IMR-90 (cell line): ENCODE data around the gene HES4. TPM values are rescaled to one million over a fixed set of nuclear protein-coding genes. Genes with fewer than 3 reads are reported as not detected.
A peak's percentile ranks its signal among the peaks of the same experiment; 100 is the strongest.

ENCODE experiments used
- ATAC-seq: fragments of 200-7000 bp; cut with Tn5 transposase; 2 replicates; pipeline ENCODE4 v1.9.1; 2020; ENCODE audit warnings: low read depth, mild to moderate bottlenecking, moderate library complexity
- Bru-seq: library from RNA; stranded (reverse); fragments of 400-500 nt; gene quantifications from one replicate; lab custom pipeline; 2021; lab: Mats Ljungman, UMichigan
- BruChase-seq, 2 experiments: library from RNA; stranded (reverse); fragments of 400-500 nt; gene quantifications; one replicate each; lab custom pipeline; 2021; lab: Mats Ljungman, UMichigan
- BruUV-seq: library from RNA; stranded (reverse); fragments of 400-500 nt; replicated peaks from 2 replicates; lab custom pipeline; 2021; lab: Mats Ljungman, UMichigan
- CTCF ChIA-PET: fragments of 300-600 bp; formaldehyde crosslinking; extraction: SDS; loops from one replicate; lab custom pipeline; 2021; ENCODE audit warnings: antibody characterized with exemption; lab: Yijun Ruan, JAX
- POLR2A ChIA-PET: fragments of 300-600 bp; sonication (Branson Sonifier 250); formaldehyde crosslinking; loops from one replicate; lab custom pipeline; 2022; ENCODE audit warnings: antibody characterized with exemption; ENCODE audit not compliant: unreplicated experiment; lab: Charles Lee
- DNase-seq: peaks from one replicate; pipeline ENCODE4 v3.0.0; 2013
- H2AFZ ChIP-seq: replicated peaks from 2 replicates; pipeline ENCODE3; 2013; ENCODE audit warnings: low read length, mild to moderate bottlenecking; ENCODE audit not compliant: poor library complexity
- H2AK5ac ChIP-seq: 2 replicates; pipeline ENCODE4 v1.6.1; 2013; ENCODE audit warnings: low read depth, low read length, inconsistent platforms
- H2AK9ac ChIP-seq: replicated peaks from 2 replicates; pipeline ENCODE3; 2013; ENCODE audit warnings: mild to moderate bottlenecking, low read depth, low read length, moderate library complexity; ENCODE audit not compliant: poor library complexity
- H2BK120ac ChIP-seq: 2 replicates; pipeline ENCODE4 v1.6.1; 2013; ENCODE audit warnings: low read depth, low read length, inconsistent platforms
- H2BK15ac ChIP-seq: 3 replicates; pipeline ENCODE4 v1.6.1; 2013; ENCODE audit warnings: low read depth, low read length, inconsistent platforms
- H2BK20ac ChIP-seq: 2 replicates; pipeline ENCODE4 v1.6.1; 2013; ENCODE audit warnings: low read depth, mild to moderate bottlenecking, inconsistent platforms, low read length, moderate library complexity
- H2BK5ac ChIP-seq: 2 replicates; pipeline ENCODE4 v1.6.1; 2013; ENCODE audit warnings: mild to moderate bottlenecking, low read depth, low read length, inconsistent platforms; ENCODE audit not compliant: poor library complexity, severe bottlenecking
- H3K14ac ChIP-seq: replicated peaks from 2 replicates; pipeline ENCODE4 v1.6.1; 2013; ENCODE audit warnings: low read depth, low read length, inconsistent platforms
- H3K18ac ChIP-seq: 2 replicates; pipeline ENCODE4 v1.6.1; 2013; ENCODE audit warnings: low read depth, low read length, control low read depth
- H3K23ac ChIP-seq: 2 replicates; pipeline ENCODE4 v1.6.1; 2013; ENCODE audit warnings: low read depth, low read length, inconsistent platforms
- H3K27ac ChIP-seq: 2 replicates; pipeline ENCODE4 v1.5.1; 2013; ENCODE audit warnings: mild to moderate bottlenecking, control low read depth, low read length; ENCODE audit not compliant: insufficient read depth
- H3K27me3 ChIP-seq: 2 replicates; pipeline ENCODE4 v1.6.1; 2013; ENCODE audit warnings: low read length; ENCODE audit not compliant: control insufficient read depth, insufficient read depth
- H3K36me3 ChIP-seq: 2 replicates; pipeline ENCODE4 v1.6.1; 2013; ENCODE audit warnings: low read length, mixed read lengths; ENCODE audit not compliant: control insufficient read depth, insufficient read depth
- H3K4ac ChIP-seq: 2 replicates; pipeline ENCODE4 v1.6.1; 2013; ENCODE audit warnings: low read depth, low read length, inconsistent platforms
- H3K4me1 ChIP-seq: 2 replicates; pipeline ENCODE4 v1.6.1; 2013; ENCODE audit warnings: low read length, mixed read lengths; ENCODE audit not compliant: control insufficient read depth, insufficient read depth
- H3K4me2 ChIP-seq: 2 replicates; pipeline ENCODE4 v1.6.1; 2013; ENCODE audit warnings: low read depth, mild to moderate bottlenecking, control low read depth, low read length, moderate library complexity
- H3K4me3 ChIP-seq: 2 replicates; pipeline ENCODE4 v1.5.1; 2013; ENCODE audit warnings: low read depth, mild to moderate bottlenecking, control low read depth, low read length, moderate library complexity; ENCODE audit not compliant: insufficient read depth
- H3K56ac ChIP-seq: 2 replicates; pipeline ENCODE4 v1.6.1; 2013; ENCODE audit warnings: low read length, inconsistent platforms; ENCODE audit not compliant: insufficient read depth; ENCODE audit errors: extremely low read depth
- H3K79me1 ChIP-seq, 2 experiments: 2 replicates each; pipeline ENCODE4 v1.6.1; 2013; ENCODE audit warnings: low read length in 2 of 2, inconsistent platforms in 1 of 2, low read depth in 1 of 2
- H3K9ac ChIP-seq: 2 replicates; pipeline ENCODE4 v1.6.1; 2013; ENCODE audit warnings: low read depth, low read length, control low read depth
- H3K9me1 ChIP-seq: 2 replicates; pipeline ENCODE4 v1.6.1; 2013; ENCODE audit warnings: low read length, inconsistent platforms; ENCODE audit not compliant: insufficient read depth
- H3K9me3 ChIP-seq: 2 replicates; pipeline ENCODE4 v1.6.1; 2013; ENCODE audit warnings: low read length; ENCODE audit not compliant: control insufficient read depth, insufficient read depth
- H4K20me1 ChIP-seq: 2 replicates; pipeline ENCODE4 v1.6.1; 2013; ENCODE audit warnings: low read length, inconsistent platforms; ENCODE audit not compliant: insufficient read depth
- H4K5ac ChIP-seq: 2 replicates; pipeline ENCODE4 v1.6.1; 2013; ENCODE audit warnings: mild to moderate bottlenecking, low read depth, low read length, control low read depth
- H4K8ac ChIP-seq, 2 experiments: 2 replicates each; pipeline ENCODE4 v1.6.1; 2013; ENCODE audit warnings: low read depth in 2 of 2, low read length in 2 of 2, control low read depth in 1 of 2, inconsistent platforms in 1 of 2
- H4K91ac ChIP-seq: 2 replicates; pipeline ENCODE4 v1.6.1; 2013; ENCODE audit warnings: low read depth, low read length, inconsistent platforms; ENCODE audit not compliant: insufficient read depth
- BHLHE40 ChIP-seq: fragments of 150-350 bp; IDR thresholded peaks from 2 replicates; pipeline ENCODE4 v1.6.1; 2016; ENCODE audit warnings: mild to moderate bottlenecking, low read depth, low read length
- CHD1 ChIP-seq: IDR thresholded peaks from 2 replicates; pipeline ENCODE4 v1.6.1; 2012; ENCODE audit warnings: low read depth, low read length, improper control_type of control experiment
- CTCF ChIP-seq: conservative IDR thresholded peaks from 2 replicates; pipeline ENCODE4 v1.5.1; 2012; ENCODE audit warnings: mild to moderate bottlenecking, low read depth, low read length, improper control_type of control experiment
- ELK1 ChIP-seq: fragments of 150-350 bp; IDR thresholded peaks from 2 replicates; pipeline ENCODE4 v1.6.1; 2016; ENCODE audit warnings: low read depth, mild to moderate bottlenecking, low read length, moderate library complexity, borderline replicate concordance
- FOS ChIP-seq: fragments of 150-350 bp; IDR thresholded peaks from 2 replicates; pipeline ENCODE4 v1.6.1; 2016; ENCODE audit warnings: low read depth, low read length
- MAFK ChIP-seq: IDR thresholded peaks from 2 replicates; pipeline ENCODE4 v1.6.1; 2012; ENCODE audit warnings: low read depth, low read length, improper control_type of control experiment
- MAZ ChIP-seq: IDR thresholded peaks from 2 replicates; pipeline ENCODE4 v1.6.1; 2012; ENCODE audit warnings: low read depth, mild to moderate bottlenecking, low read length, improper control_type of control experiment, moderate library complexity, borderline replicate concordance
- MXI1 ChIP-seq: IDR thresholded peaks from 2 replicates; pipeline ENCODE4 v1.6.1; 2012; ENCODE audit warnings: low read depth, mild to moderate bottlenecking, low read length, moderate library complexity, borderline replicate concordance
- NFE2L2 ChIP-seq: fragments of 150-350 bp; IDR thresholded peaks from 2 replicates; pipeline ENCODE4 v1.6.1; 2016; ENCODE audit warnings: low read depth, mild to moderate bottlenecking, low read length
- POLR2A ChIP-seq: IDR thresholded peaks from 2 replicates; pipeline ENCODE4 v1.6.1; 2012; ENCODE audit warnings: mild to moderate bottlenecking, low read depth, low read length
- RAD21 ChIP-seq: IDR thresholded peaks from 2 replicates; pipeline ENCODE4 v1.6.1; 2012; ENCODE audit warnings: low read length, improper control_type of control experiment
- RCOR1 ChIP-seq: IDR thresholded peaks from 2 replicates; pipeline ENCODE4 v1.6.1; 2012; ENCODE audit warnings: mild to moderate bottlenecking, low read length, improper control_type of control experiment; ENCODE audit not compliant: insufficient replicate concordance
- RFX5 ChIP-seq: IDR thresholded peaks from 2 replicates; pipeline ENCODE4 v1.8.0; 2012; ENCODE audit warnings: low read depth, mild to moderate bottlenecking, low read length, moderate library complexity
- WGBS, 2 experiments: methylation state at CpG; one replicate each; pipeline versions ENCODE4 v1.1.5 to v1.1.7; 2013; ENCODE audit warnings: missing lambda C conversion rate in 2 of 2; ENCODE audit not compliant: insufficient read length in 1 of 2; ENCODE audit errors: extremely low coverage in 2 of 2; 5-methylcytosine and 5-hydroxymethylcytosine counted together
- dilution Hi-C: fragments of 300-500 bp; cut with HindIII; formaldehyde crosslinking; loops from one replicate; pipeline ENCODE4 v1.14.3; 2018; ENCODE audit warnings: low sequenced_read_pairs; ENCODE audit not compliant: unreplicated experiment
- in situ Hi-C: fragments of 300-500 bp; cut with MboI; formaldehyde crosslinking; loops from 3 replicates; pipeline ENCODE4 v1.14.3; 2019; ENCODE audit warnings: low sequenced_read_pairs, inconsistent platforms, mixed read lengths
- intact Hi-C: fragments of 100-400 bp; cut with micrococcal nuclease; formaldehyde crosslinking; loops from 2 replicates; pipeline ENCODE4 v1.10.0; 2022
- long read RNA-seq: library from polyadenylated mRNA; unstranded; transcript quantifications from one replicate; pipeline ENCODE4 v2.0.0, GENCODE V29; 2021; ENCODE audit not compliant: unreplicated experiment
- polyA plus RNA-seq, 3 experiments: library from polyadenylated mRNA; depleted of rRNA; stranded (reverse); fragments of >200 nt; gene quantifications; 2 replicates each; pipeline ENCODE4 v1.2.3, GENCODE V29; 2012; ENCODE audit warnings: low replicate concordance in 1 of 3
- total RNA-seq: library from RNA; depleted of rRNA; stranded (reverse); fragments of >200 nt; gene quantifications from 2 replicates; pipeline ENCODE4 v1.2.3, GENCODE V29; 2012; rRNA removed

HES4 gene
- total RNA-seq = 1.4 and 3.1 TPM in 2 replicates
- polyA plus RNA-seq (2012; rRNA removed) = 11.7 and 18.9 TPM in 2 replicates
- 21.4 and 27.9 TPM in 2 replicates for polyA plus RNA-seq (2012; cell fraction: cytosol; rRNA removed)
- polyA plus RNA-seq (2012; cell fraction: nucleus; rRNA removed; ENCODE audit: low replicate concordance) = 217 and 369 TPM in 2 replicates
- percentile 46 among the genes with signal in this experiment for Bru-seq, nascent RNA
- BruChase-seq, experiment 1, labeled RNA remaining after a 6-hour chase = percentile 52 among the genes with signal in this experiment
- percentile 48 among the genes with signal in this experiment for BruChase-seq, experiment 2, labeled RNA remaining after a 2-hour chase
- long read RNA-seq, transcript HES4-201 (4 exons, 899 nt) = major isoform, 7 of 12 reads
- long read RNA-seq, partial matches to known transcripts = 0 of 12 reads
- long read RNA-seq, other reads (novel, unspliced or antisense) = 1 of 12 reads

- CTCF ChIA-PET = interaction anchor here (0.7 kb wide), 1 partner anchor 15 kb away, joined by 4 read pairs; no protein-coding TSS in a partner anchor
- dilution Hi-C loops (no loop called here), in situ Hi-C loops (no loop called here), intact Hi-C loops (loop anchor here (5.0 kb wide), 1 partner anchor 57 kb away; no protein-coding TSS in a partner anchor)
- Histone ChIP-seq H2AK9ac (peak within 1 kb of the TSS; percentile 94), H3K4ac (peak within 1 kb of the TSS; percentile 88), H3K27ac (peak within 1 kb of the TSS; percentile 84), H2BK15ac (no peak within 1 kb of the TSS; the same call in 2 of the 3 replicates), H3K79me1 (peaks cover 9 to 35% of the 10 kb centered on the region in 2 experiments; a peak in 3 of 4 replicates), H3K4me2 (peak within 1 kb of the TSS; percentile 86), H4K20me1 (peaks cover 9% of the 10 kb centered on the region; the same call in 1 of the 2 replicates), H3K27me3 (no peaks in the 10 kb centered on the region), H4K91ac (peak within 1 kb of the TSS; percentile 69), H2BK120ac (peak within 1 kb of the TSS; percentile 48; the same call in 1 of the 2 replicates), H3K4me1 (peaks cover 4% of the 10 kb centered on the region), H3K4me3 (peak within 1 kb of the TSS; percentile 59), H3K23ac (peak within 1 kb of the TSS; percentile 85), H2BK5ac (peak within 1 kb of the TSS; percentile 44), H3K9me3 (no peaks in the 10 kb centered on the region), H2AK5ac (peak within 1 kb of the TSS; percentile 85), H3K36me3 (no peaks in the 10 kb centered on the region), H3K56ac (no peak within 1 kb of the TSS; the same call in 1 of the 2 replicates), H4K5ac (peak within 1 kb of the TSS; percentile 21), H3K9me1 (no peaks in the 10 kb centered on the region), H3K9ac (peak within 1 kb of the TSS; percentile 71), H4K8ac (peak within 1 kb of the TSS; percentile 51 to 85), H3K18ac (peak within 1 kb of the TSS; percentile 7; the same call in 1 of the 2 replicates), H3K14ac (peak within 1 kb of the TSS; percentile 18), H2AFZ (peak within 1 kb of the TSS; percentile 89), H2BK20ac (no peak within 1 kb of the TSS)
- WGBS, 2 experiments = 1% methylated on average over 41 of the region's 95 CpGs; no CpG with 5 or more reads in 1 of the 2 experiments
- POLR2A ChIA-PET = interaction anchor here (0.6 kb wide), 1 partner anchor 32 kb away, joined by 3 read pairs; no protein-coding TSS in a partner anchor
- BruUV-seq = no TSS peak
- ATAC-seq (peak; percentile 81), DNase-seq (peak; percentile 90)
- TF ChIP-seq NFE2L2 = no peak
- TF ChIP-seq FOS = no peak
- peak; percentile 83 for TF ChIP-seq MAZ
- TF ChIP-seq MAFK = no peak
- TF ChIP-seq CHD1 = no peak; the same call in 1 of the 2 replicates
- peak; percentile 84 for TF ChIP-seq BHLHE40
- TF ChIP-seq MXI1 = peak; percentile 35; the same call in 1 of the 2 replicates
- TF ChIP-seq POLR2A = peak; percentile 99
- TF ChIP-seq RFX5 = no peak
- TF ChIP-seq ELK1 = no peak
- no peak for TF ChIP-seq RCOR1
- TF ChIP-seq CTCF = no peak
- no peak for TF ChIP-seq RAD21
Measured at GRCh38 chr1:999725-1000356, at the start of gene HES4. HES4 (minus strand) TSS chr1:1000097; CDS start chr1:999973, 124 bp downstream.
